Astrocyte of the hippocampus (primary cell): ENCODE measurements around the gene CGRRF1.

ENCODE experiments used
- DNase-seq: peaks from one replicate; pipeline ENCODE4 v3.0.0; 2011; ENCODE audit warnings: low read depth, low spot score

The CGRRF1 gene, protein sequence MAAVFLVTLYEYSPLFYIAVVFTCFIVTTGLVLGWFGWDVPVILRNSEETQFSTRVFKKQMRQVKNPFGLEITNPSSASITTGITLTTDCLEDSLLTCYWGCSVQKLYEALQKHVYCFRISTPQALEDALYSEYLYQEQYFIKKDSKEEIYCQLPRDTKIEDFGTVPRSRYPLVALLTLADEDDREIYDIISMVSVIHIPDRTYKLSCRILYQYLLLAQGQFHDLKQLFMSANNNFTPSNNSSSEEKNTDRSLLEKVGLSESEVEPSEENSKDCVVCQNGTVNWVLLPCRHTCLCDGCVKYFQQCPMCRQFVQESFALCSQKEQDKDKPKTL

DNA sequence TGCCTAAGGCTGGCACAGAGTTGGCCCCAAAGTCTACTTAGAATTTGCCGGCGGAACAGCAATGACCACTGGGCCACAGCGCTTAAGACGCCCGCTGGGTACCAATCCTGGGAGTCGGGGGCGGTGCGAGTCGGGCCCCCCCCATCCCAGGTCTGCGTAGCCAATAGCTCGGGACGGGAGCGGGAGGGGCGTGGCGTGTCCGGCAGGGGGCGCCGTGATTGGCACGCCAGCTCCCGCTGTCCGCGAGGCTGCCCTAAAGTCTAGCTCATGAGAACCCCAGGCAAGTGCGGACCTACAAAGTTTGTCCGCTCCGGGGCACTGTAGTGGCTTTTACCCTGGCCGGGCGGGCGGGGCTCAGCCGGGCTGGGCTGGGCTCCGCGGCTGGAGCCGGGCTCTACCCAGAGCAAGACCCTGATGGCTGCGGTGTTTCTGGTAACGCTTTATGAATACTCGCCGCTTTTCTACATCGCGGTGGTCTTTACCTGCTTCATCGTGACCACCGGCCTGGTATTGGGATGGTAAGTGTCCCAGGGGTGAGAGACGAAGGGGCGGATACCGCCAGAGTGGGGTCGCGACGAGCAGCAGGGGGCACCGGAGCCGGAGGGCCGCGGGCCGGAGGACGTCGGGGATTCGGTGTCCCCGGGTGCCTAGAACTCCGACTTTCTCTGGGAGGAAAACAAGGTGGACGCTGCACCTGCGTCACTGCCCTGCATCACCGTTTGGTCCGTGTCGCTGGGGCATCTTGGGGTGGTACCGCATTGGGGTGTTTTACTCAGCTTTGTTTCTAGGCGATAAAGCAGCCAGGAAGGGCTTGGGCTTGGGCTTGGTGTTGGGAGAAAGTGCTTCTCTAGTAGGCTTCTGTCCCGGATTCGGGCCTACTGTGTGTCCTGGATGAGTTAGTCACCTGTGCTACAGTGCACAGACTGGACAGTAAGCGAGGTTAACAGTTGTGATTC, at the start of gene CGRRF1:
CGRRF1 (plus strand) TSS at position 361 of the 956 bp plus-strand sequence; CDS start at position 415, 54 bp downstream.
- peak; percentile 100 for DNase-seq

DNA sequence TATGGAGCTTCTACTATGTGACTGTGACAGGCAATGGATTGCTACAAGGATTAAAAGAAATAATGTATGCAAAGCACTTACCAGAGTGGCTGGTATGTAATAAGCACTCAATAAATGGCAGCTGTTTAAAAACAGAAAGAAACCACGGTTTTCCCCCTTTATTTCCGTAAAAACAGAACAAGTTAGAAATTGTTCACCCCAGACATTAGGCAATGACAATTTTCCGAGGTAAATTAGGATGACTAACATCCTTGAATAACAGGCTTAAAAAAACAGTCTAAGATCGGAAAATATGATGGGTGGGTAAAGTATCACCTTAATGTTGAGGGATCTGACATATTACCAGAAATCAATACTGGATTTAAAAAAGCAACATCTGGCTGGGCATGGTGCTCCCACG, 47.7 kb upstream of the CGRRF1 start:
- no peak for DNase-seq

DNA sequence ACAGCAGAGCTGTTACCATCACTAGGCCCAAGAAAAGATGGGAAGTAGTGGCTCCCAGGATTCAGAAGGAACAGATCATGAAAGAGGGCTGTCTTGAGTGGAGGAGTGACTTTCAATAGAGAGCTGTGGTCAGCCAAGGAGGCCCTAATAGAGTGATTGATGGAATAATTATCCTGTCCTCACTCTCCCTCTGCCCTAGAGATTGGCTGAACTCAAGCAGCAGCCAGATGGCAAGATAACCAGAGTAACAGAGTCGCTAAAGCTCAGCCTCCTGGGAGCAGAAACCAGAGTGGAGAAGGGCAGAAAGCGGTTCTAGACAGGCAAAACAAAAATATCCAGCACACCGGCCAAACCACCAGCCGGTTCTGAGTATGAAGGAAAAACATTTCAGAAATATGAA, 44.1 kb upstream of the CGRRF1 start:
- no peak for DNase-seq

DNA sequence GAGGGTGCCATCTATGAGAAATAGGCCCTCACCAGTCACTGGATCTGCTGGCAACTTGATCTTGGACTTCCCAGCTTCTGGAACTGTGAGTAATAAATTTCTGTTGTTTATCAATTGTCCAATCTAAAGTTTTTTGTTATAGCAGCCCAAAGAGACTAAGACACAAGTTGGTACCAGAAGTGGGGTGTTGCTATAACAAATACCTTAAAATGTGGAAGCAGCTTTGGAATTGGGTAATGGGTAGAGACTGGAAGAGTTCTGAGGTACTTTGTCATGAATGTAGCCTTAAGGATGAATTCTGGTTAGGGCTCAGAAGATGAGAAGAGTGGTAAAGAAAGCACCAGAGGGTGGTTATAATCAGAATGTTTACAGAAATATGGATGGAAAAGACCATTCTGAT, 42.4 kb upstream of the CGRRF1 start:
- DNase-seq: no peak

DNA sequence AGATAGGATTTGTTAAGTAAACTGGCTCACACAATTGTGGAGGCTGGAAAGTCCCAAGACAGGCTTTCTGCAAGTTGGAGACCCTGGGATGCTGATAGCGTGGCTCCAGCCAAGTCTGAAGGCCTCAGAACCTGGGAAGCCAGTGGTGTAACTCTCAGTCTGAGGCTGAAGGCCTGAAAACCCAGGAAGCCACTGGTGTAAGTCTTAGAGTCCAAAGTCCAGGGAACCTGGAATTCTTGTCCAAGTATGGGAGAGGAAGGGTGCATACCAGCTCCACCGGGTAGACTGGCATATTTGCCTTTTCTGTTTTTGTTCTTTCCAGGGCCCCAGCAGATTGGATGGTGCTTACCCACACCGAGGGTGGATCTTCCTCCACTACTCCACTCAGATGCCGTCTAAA, 39.0 kb upstream of the CGRRF1 start:
- DNase-seq: peak; percentile 3

DNA sequence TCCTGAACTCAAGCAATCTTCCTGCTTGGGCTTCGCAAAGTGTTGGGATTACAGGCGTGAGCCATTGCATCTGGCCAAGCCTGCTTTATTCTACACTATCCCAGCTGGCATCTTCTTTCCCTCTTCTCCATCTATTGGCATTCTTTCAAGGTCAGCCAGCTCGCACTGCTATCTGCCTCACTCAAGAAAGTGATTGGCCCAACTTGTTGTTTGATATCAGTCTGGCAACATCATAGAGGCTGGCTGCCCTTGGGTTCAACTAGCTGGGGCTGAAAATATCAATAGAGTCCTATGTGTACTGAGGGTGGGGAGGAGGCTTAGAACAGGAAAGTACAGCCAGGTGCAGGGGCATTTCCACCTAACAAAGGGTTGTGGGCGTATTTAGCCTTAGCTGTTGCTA, 38.1 kb upstream of the CGRRF1 start:
- DNase-seq: no peak

DNA sequence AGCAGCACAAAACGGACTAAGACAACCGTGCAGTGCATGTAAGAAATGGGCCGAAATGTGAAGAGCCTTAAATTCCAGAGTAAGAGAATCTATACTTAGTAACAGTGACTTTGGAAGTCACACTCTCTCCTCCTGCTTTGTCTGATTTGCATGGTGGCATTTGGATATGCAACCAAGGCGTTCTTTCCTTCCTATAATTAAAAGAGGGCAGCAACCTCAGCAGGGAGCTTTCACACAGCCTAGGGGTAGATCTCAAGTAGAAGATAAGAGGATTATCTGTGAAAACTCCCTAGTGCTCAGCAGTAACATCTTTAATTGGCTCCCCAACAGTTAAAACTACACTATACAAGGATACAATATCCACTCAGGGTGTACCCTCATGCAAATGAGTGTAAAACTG, 37.4 kb upstream of the CGRRF1 start:
- DNase-seq: no peak

DNA sequence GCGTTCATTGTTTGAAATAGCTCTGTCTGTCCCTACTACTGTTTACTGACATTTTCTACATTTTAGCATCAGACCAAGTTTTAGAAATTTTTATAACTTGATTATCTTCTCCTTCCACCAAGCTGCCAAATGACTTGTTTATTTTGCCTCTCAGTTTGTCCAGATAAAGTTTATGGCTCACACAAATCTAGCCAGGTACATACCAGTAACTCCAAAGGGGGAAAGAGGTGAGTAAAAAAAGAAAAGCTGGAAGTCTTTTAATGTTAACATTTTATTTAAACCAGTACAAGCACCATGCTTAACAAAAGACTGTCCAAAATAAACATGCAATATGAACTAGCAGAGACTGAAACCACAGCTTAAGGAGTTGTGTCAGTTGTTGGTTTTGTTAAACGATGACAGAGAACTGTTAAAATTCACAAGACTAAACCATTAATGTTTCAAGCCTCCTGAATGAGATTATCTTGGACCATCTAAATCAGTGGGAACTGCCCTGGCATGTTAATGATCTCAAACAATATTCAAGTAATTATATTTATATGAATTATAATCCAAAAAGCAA, 35.4 kb upstream of the CGRRF1 start:
- DNase-seq: peak; percentile 58

DNA sequence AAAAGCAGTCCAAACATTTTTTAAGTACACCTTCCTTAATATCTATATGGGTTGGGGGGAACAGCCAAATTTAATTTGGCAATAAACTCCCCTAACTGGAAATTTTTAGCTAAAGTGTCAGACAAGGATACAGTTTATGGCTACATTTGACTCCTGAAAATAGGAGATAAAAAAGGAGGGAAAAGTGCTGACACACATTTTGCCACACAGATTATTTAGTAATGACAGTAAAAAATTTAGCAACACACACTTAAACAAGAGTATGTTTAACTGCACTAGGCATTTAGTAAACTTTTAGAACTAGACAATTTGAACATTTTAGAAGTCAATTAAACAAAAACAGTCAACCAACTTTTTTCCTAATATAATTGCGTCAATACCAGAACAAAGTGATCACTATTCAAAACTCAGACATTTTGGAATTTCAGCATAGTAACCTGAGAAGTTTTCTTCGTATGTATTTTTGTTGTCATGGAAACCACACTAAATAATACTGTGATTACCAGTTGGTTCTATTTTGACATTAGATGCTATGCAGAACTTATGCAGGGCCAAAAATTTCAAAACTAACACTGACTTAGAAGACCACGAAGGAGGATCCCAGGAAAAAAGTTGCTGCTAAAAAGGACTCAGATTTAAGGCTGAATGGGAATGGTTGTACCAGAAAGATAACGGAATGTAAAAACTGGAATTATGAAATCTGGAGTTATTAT, 34.4 kb upstream of the CGRRF1 start:
- no peak for DNase-seq

DNA sequence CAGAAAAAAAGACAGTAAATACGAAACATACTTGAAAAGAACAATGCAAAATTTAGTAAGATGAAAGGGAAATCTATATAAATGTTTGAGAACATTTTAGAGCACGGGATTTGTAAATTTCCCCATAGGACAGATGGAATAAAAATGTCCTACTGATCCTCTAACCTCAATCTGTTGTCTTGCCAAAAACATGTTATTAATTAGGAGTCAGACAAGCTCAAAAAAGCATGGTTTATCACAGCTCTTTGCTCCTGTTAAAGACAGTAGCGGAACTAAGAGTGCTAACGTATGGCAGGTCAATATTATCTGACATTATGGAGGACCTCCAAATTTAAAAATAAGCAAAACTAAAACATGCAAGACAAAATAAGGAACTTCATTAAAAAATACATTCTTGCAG, 33.8 kb upstream of the CGRRF1 start:
- DNase-seq: no peak

DNA sequence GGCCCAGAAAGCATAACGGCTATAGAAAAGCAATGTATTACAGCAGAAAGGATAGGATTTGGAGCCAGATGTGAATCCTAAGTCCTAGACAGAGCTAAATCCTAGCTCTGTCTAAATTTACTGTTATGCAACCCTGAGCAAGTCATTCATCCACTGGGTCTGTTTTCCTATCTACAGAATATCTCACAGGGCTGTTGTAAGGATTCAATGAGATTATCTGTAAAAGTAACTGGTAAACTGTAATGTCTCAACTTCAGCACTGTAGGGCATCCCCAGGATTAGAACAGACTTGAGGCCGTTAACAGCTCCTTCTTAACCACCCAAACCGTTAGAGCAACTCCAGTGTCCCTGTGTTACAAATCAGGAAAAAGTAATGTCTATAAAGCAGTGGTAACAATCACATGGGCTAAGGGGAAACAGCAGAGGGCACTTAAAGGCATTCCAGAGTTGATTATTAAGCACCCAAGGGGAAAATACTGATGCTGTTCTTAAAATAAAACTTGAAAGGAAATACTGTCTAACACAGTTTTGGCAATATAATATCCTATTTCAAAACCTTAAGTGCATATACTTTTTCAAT, 31.0 kb upstream of the CGRRF1 start:
- DNase-seq: no peak

DNA sequence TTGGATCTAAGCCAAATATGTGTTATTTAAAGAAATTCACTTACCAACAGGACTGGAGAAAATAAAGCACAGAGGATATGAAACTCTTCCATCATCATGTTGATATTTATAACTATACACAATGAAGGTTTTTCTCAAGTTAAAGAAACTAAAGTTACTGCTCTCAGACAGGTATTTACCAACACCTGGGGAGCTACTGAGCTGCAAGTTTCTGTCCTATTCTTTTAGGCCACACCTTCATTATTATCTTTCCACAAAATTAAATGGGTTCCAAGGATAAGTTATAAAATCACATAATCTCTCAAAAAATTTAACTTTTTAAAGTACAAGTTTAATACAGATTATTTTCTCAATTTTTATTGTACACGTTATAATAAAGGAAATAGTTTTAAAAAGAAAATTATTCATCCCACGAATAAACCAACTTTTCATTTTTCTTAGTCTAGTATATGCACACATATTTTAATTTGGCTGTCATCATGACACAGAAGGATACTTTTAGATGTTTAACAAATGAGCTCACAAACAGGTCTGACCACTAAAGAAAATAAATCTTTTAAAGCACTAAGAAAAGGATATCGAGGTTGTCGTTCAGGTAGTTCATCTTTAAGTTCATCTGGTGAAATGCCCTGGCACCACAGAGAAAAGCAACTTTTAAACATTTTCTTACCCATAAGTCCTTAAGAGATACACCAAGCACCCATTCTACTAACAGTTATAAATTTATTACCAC, 28.7 kb upstream of the CGRRF1 start:
- no peak for DNase-seq

DNA sequence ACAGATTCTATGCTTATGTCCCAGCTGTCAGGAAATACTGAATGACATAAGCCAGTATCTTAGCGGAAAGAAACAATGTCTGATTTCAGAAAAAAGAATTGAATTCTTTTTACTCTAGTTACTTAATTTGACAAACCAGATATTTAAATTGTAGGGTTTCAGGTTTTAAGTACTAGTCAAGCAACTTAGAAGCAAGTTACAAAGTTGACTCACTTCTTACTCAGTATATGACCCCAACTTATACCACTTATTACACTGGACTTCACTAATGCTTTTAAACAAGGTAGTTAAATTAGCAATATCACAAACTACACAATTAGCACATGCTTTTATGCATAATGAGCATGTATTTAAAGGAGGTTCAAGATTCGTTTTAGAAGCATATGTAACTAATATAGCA, 28.0 kb upstream of the CGRRF1 start:
- no peak for DNase-seq

DNA sequence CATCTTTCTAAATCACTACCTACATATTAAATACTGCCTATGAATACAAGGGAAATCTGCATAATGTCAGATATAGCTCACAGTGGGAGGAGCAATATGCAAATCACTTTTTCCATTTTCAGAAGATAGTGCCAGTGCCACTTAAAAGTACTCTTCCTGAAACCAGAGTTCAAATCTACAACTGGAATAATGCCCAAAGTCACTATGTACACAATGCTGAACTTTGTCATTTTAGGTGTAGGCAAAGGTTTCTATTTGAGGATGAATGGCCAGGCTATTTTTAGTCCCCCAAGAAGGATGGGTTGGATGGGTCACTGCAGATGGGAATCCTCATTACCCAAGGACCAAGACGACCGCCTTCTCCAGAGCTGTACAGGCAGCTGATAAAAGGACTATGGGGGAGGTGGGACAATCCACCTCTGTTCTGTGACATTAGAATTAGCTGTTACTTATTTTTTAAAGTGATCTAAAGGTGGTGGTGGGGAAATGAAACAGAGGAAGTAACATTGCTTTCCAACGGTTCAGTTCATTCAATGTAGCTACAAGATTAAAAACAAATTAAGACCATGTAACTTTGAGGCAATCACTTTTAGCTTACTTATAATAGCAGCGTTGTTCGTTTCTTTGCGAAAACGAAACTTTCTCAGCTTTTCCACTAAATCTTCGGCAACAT, 26.5 kb upstream of the CGRRF1 start:
- DNase-seq: no peak

DNA sequence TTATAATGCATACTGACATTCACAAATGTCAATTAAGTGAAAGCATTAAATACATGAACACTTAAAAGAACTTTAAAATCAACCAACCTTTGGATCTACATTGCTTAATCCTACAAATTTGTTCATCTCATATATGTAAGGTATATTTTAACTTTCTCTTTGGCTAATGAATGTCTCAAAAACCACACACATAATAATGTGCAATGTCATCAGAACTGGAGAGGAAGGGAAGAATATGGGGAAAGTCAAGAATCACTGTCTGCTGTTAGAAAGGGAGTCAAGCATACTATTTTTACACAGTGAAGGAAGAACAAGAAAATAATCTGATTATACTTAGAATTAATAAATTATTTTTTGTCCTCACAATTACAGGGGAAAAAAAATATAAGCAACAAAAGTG, 25.9 kb upstream of the CGRRF1 start:
- no peak for DNase-seq

DNA sequence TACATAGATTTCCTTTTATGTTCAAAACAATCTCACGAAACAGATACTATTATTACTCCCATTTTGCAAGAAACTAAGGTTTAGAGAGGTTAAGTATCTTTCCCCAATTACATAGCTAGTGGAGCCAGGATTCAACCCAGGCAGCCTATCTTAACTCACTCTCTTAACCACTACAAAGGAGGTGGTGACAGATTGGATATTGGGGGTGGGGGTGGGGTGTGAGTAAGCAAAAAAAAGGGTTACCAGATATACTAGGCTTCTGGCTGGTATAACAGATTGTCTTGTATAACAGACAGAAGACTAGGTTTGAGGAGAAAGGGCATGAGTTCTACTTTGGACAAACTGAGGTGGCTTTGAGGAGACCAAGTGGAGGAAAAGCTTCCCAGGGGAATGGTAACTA, 23.0 kb upstream of the CGRRF1 start:
- no peak for DNase-seq

DNA sequence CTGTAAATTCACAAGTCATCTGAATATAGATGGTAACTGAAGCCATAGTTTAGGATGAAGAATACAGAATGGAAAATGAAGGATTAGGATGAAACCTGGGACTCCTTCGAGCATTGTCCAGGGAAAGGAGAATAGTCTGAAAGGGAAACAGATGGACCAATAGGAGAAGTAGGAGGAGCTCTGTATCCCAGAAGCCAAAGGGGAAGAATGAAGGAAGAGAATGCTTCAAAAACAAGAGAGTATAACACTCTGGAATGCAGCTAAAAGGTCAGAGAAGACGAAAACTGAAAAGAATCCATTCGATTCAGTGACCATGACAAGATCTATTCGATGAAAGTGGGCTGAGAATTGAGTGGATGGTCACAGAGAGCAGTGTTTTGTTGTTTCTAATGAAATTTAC, 21.9 kb upstream of the CGRRF1 start:
- DNase-seq: peak; percentile 56

DNA sequence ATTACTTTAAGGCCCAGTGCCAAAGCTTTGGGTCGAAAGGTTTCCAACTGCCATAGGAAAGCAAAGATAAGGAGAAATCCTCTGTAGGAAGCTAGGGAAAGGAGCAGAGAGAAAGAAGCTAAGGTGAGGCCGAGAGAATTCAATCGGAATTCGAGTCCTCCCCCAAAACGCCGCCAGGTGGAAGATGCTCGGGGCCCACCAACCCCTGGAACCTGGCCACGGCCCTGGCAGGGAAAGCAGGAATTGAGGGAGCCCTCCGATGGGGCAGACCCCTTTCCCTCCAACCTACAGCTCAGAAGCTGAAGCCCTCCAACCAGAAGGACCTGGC, 21.4 kb upstream of the CGRRF1 start:
- no peak for DNase-seq

DNA sequence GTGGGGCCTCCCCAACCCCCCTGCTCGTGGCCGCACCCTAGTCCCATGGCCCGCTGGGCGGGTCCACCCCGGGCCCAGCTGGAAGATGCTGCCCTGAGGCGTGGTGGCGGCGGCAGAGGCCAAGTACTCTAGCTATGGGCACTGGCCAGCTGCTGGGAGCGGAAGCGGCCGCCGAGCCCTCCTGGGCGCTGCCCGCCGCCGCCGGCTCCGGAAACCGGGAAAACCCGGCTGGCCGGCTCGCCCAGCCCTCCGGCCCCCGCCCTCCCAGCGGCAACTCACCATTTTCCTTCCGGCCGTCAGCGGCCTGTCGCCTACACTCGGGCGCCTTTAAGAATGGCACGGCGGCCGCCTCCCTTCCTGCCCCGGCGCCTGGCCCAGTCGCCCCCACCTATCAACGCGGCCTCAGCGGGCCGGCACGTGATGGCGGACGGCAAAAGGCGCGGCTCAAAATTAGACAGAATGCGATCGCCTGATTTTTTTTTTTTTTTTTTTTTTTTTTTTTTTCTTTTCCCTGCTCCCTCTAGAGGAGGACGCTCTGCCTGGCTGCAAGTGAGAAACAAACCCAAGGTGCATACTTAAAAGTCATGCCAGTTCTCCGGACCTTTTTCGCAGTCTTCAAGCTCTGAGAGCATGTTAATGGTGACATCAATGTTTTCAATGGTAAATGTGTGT, 20.9 kb upstream of the CGRRF1 start, which contains the start of gene GMFB:
GMFB (minus strand) TSS at position 335 of the 672 bp plus-strand sequence; CDS start at position 282, 53 bp downstream.
- DNase-seq: peak; percentile 96

DNA sequence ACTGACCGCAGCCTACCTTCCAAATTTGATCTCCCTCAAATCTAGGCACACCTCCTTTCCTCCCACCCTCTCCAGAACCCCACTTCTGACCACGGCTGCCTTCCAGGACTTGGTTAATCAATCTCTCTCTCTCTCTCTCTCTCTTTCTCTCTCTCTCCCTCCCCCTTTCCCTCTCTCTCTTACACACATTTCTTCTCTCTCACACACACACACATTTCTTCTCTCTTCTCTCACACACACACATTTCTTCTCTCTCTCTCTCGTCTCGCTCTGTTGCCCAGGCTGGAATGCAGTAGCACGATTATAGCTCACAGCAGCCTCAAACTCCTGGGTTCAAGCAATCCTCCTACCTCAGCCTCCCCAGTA, 20.4 kb upstream of the CGRRF1 start:
- DNase-seq: no peak
